OCI-LY1 (cell line): Measurements from ENCODE around the gene IKZF3.
"Not testable (repeated sequence)": the region's sequence is repeated elsewhere in the genome, so short reads cannot be mapped to it uniquely, and the experiment has no call there.

Source experiments
- H2AFZ ChIP-seq: fragments of 200-600 bp; sonication (generic), shearing (Covaris generic); 2 replicates; pipeline ENCODE4 v1.6.0; 2014; ENCODE audit warnings: antibody characterized with exemption, mild to moderate bottlenecking, low read length
- H3F3A ChIP-seq: fragments of 200-600 bp; sonication (generic), shearing (Covaris generic); 2 replicates; pipeline ENCODE4 v1.6.0; 2014; ENCODE audit warnings: mild to moderate bottlenecking, antibody characterized with exemption, low read length, moderate library complexity; ENCODE audit not compliant: insufficient read depth
- H3K27ac ChIP-seq: fragments of 200-600 bp; sonication (generic); 2 replicates; pipeline ENCODE4 v1.5.1; 2014; ENCODE audit warnings: low read length, mixed run types, mild to moderate bottlenecking, low read depth; ENCODE audit not compliant: poor library complexity, severe bottlenecking
- H3K27me3 ChIP-seq: fragments of 200-600 bp; sonication (generic); 2 replicates; pipeline ENCODE4 v1.6.0; 2014; ENCODE audit warnings: antibody characterized with exemption, mild to moderate bottlenecking, low read length, moderate library complexity; ENCODE audit not compliant: insufficient read depth
- H3K36me3 ChIP-seq: fragments of 200-600 bp; sonication (generic); 2 replicates; pipeline ENCODE4 v1.6.1; 2014; ENCODE audit warnings: mild to moderate bottlenecking, antibody characterized with exemption, low read length, moderate library complexity, mixed read lengths; ENCODE audit not compliant: insufficient read depth
- H3K4me1 ChIP-seq: fragments of 200-600 bp; sonication (generic); 2 replicates; pipeline ENCODE4 v1.5.1; 2014; ENCODE audit warnings: mild to moderate bottlenecking, low read length, moderate library complexity; ENCODE audit not compliant: insufficient read depth, severe bottlenecking
- H3K4me2 ChIP-seq: fragments of 200-600 bp; sonication (generic), shearing (Covaris generic); 2 replicates; pipeline ENCODE4 v1.6.1; 2014; ENCODE audit warnings: low read length
- H3K4me3 ChIP-seq: fragments of 200-600 bp; sonication (generic); 2 replicates; pipeline ENCODE4 v1.5.1; 2014; ENCODE audit warnings: low read length, low read depth, mild to moderate bottlenecking, mixed read lengths; ENCODE audit not compliant: poor library complexity, severe bottlenecking
- H3K79me2 ChIP-seq: fragments of 200-600 bp; shearing (Covaris generic); 2 replicates; pipeline ENCODE4 v1.6.1; 2016; ENCODE audit warnings: mixed run types, low read length, mixed read lengths; ENCODE audit not compliant: insufficient read depth
- H3K9ac ChIP-seq: fragments of 200-600 bp; sonication (generic), shearing (Covaris generic); 2 replicates; pipeline ENCODE4 v1.6.1; 2014; ENCODE audit warnings: mild to moderate bottlenecking, low read length, mixed read lengths
- H3K9me2 ChIP-seq: fragments of 200-600 bp; sonication (generic), shearing (Covaris generic); 2 replicates; pipeline ENCODE4 v1.6.1; 2014; ENCODE audit warnings: low read depth, mild to moderate bottlenecking, low read length, mixed read lengths
- H3K9me3 ChIP-seq: fragments of 200-600 bp; shearing (Covaris generic); 2 replicates; pipeline ENCODE4 v1.6.1; 2014; ENCODE audit warnings: low read length, mixed read lengths
- H4K20me1 ChIP-seq: fragments of 200-600 bp; sonication (generic), shearing (Covaris generic); 2 replicates; pipeline ENCODE4 v1.6.0; 2016; ENCODE audit warnings: mild to moderate bottlenecking, low read length; ENCODE audit not compliant: insufficient read depth
- CTCF ChIP-seq: fragments of 200-600 bp; sonication (generic), shearing (Covaris generic); IDR thresholded peaks from 2 replicates; pipeline ENCODE4 v1.5.1; 2017; ENCODE audit warnings: mild to moderate bottlenecking, antibody characterized with exemption, low read length, moderate library complexity, mixed read lengths
- EZH2 ChIP-seq: fragments of 200-600 bp; sonication (generic), shearing (Covaris generic); IDR thresholded peaks from 2 replicates; pipeline ENCODE4 v1.8.0; 2017; ENCODE audit warnings: borderline replicate concordance, mixed run types, mild to moderate bottlenecking, antibody characterized with exemption, low read length, moderate library complexity, mixed read lengths

The IKZF3 gene

DNA sequence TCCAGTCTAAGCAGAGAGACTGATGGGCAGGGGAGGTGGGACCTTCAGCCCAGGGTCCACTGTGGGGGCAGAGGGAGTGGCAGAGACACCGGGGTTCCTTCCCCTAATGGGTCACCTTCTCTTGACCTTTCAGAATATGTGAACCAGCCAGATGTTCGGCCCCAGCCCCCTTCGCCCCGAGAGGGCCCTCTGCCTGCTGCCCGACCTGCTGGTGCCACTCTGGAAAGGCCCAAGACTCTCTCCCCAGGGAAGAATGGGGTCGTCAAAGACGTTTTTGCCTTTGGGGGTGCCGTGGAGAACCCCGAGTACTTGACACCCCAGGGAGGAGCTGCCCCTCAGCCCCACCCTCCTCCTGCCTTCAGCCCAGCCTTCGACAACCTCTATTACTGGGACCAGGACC lies 136.6 kb downstream of the IKZF3 start:
- Histone ChIP-seq H3K4me1 (peaks cover 14% of the 10 kb centered on the region), H3K9ac (no peak overlapping the region), H3K4me2 (no peak overlapping the region), H3K9me3 (no peaks in the 10 kb centered on the region), H3K27me3 (no peaks in the 10 kb centered on the region), H3K36me3 (peaks cover 21% of the 10 kb centered on the region; the same call in 1 of the 2 replicates), H3K27ac (no peak overlapping the region), H3K79me2 (no peaks in the 10 kb centered on the region), H3K9me2 (no peaks in the 10 kb centered on the region), H3F3A (no peaks in the 10 kb centered on the region), H4K20me1 (no peaks in the 10 kb centered on the region), H3K4me3 (no peak overlapping the region), H2AFZ (no peak overlapping the region)
- TF ChIP-seq CTCF: no peak
- no peak for TF ChIP-seq EZH2

DNA sequence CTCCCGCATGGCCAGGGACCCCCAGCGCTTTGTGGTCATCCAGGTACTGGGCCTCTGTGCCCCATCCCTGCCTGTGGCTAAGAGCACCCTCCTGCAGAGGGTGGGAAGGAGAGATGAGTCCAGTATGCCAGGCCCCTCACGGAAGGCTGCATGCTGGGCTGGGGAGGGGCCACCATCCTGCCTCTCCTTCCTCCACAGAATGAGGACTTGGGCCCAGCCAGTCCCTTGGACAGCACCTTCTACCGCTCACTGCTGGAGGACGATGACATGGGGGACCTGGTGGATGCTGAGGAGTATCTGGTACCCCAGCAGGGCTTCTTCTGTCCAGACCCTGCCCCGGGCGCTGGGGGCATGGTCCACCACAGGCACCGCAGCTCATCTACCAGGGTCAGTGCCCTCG lies 137.5 kb downstream of the IKZF3 start:
- no peak overlapping the region for H3K4me3 ChIP-seq
- TF ChIP-seq EZH2 (no peak), CTCF (no peak)
- no peaks in the 10 kb centered on the region for H3K79me2 ChIP-seq
- H3K4me2 ChIP-seq: no peak overlapping the region
- H3K27ac ChIP-seq: no peak overlapping the region
- H3K36me3 ChIP-seq: peaks cover 21% of the 10 kb centered on the region; the same call in 1 of the 2 replicates
- H4K20me1 ChIP-seq: no peaks in the 10 kb centered on the region
- peaks cover 14% of the 10 kb centered on the region for H3K4me1 ChIP-seq
- no peaks in the 10 kb centered on the region for H3F3A ChIP-seq
- H3K27me3 ChIP-seq: no peaks in the 10 kb centered on the region
- no peak overlapping the region for H3K9ac ChIP-seq
- H3K9me2 ChIP-seq: no peaks in the 10 kb centered on the region
- no peaks in the 10 kb centered on the region for H3K9me3 ChIP-seq
- H2AFZ ChIP-seq: no peak overlapping the region

- H2AFZ ChIP-seq, H3K27me3 ChIP-seq, H3K27ac ChIP-seq, H3K9ac ChIP-seq, H4K20me1 ChIP-seq, H3K9me2 ChIP-seq, H3K9me3 ChIP-seq, H3K4me2 ChIP-seq, H3K4me3 ChIP-seq, H3F3A ChIP-seq, H3K79me2 ChIP-seq: not testable (repeated sequence)
- Histone ChIP-seq H3K36me3 (peaks cover 21% of the 10 kb centered on the region; the same call in 1 of the 2 replicates), H3K4me1 (peaks cover 14% of the 10 kb centered on the region)
These were observed 138.2 kb downstream of the IKZF3 start for GRCh38 chr17:39725923-39726322.

DNA sequence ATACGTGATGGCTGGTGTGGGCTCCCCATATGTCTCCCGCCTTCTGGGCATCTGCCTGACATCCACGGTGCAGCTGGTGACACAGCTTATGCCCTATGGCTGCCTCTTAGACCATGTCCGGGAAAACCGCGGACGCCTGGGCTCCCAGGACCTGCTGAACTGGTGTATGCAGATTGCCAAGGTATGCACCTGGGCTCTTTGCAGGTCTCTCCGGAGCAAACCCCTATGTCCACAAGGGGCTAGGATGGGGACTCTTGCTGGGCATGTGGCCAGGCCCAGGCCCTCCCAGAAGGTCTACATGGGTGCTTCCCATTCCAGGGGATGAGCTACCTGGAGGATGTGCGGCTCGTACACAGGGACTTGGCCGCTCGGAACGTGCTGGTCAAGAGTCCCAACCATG lies 139.4 kb downstream of the IKZF3 start:
- H3K79me2 ChIP-seq: no peaks in the 10 kb centered on the region
- no peaks in the 10 kb centered on the region for H3F3A ChIP-seq
- no peaks in the 10 kb centered on the region for H3K9me2 ChIP-seq
- no peaks in the 10 kb centered on the region for H4K20me1 ChIP-seq
- H3K27ac ChIP-seq: no peak overlapping the region
- H3K27me3 ChIP-seq: no peaks in the 10 kb centered on the region
- peaks cover 21% of the 10 kb centered on the region; the same call in 1 of the 2 replicates for H3K36me3 ChIP-seq
- H3K9me3 ChIP-seq: no peaks in the 10 kb centered on the region
- no peak overlapping the region for H3K9ac ChIP-seq
- H3K4me3 ChIP-seq: no peak overlapping the region
- peaks cover 12% of the 10 kb centered on the region for H3K4me1 ChIP-seq
- TF ChIP-seq EZH2 (no peak), CTCF (no peak)
- no peak overlapping the region for H3K4me2 ChIP-seq
- no peak overlapping the region for H2AFZ ChIP-seq
